GM08714 (cell line): ENCODE results near the gene CLIC3.

Source experiments
- H3K4me3 ChIP-seq: fragments of 200-500 bp; sonication (Bioruptor generic); 2 replicates; pipeline ENCODE4 v1.5.1; 2014; ENCODE audit warnings: mild to moderate bottlenecking, low read length, inconsistent platforms
- ZNF274 ChIP-seq: IDR thresholded peaks from 2 replicates; pipeline ENCODE4 v1.6.1; 2012; ENCODE audit warnings: mild to moderate bottlenecking, low read depth, low read length

The CLIC3 gene

GRCh38 chr9:137025517-137025966 is 29.2 kb upstream of the CLIC3 start:
- H3K4me3 ChIP-seq: no peak overlapping the region
- TF ChIP-seq ZNF274: no peak

DNA sequence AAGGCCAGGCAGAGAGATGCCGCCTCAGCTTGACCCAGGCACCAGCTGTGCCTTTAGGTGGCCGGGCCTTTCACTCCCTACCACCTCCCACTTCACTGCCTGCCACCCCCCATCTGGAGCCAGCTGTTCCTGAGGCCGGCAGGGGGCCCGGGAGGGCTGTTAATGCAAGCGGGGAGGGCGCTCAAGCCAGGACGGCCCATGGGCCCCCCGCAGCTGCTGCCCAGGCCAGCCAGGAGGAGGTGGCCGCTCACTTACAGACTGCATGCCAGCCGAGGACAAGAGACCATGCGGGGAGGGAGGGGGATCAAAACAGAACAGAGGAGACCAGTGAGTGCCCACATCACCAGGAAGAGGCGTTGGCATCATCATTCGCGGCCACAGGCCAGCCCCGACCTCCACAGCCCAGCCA is 27.2 kb upstream of the CLIC3 start:
- TF ChIP-seq ZNF274: no peak
- H3K4me3 ChIP-seq: no peak overlapping the region

- no peak for TF ChIP-seq ZNF274
Observed at GRCh38 chr9:137023157-137023556, 26.8 kb upstream of the CLIC3 start.

DNA sequence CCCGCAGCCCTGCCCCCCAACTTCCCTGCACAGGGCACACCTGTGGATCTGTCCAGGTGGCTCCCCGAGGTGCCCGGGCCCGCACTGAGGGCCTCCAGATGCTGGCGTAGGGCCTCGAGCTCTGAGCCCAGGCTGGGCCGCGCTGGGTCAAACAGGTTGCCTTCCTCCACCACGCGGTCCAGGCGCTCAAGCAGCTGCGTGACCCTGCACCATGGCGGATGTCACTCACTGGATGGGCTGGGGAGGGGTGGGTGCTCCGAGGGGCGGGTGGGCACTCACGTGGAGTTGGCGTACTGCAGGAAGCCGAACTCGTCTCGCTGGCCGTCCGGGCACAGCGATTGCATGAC is 26.3 kb upstream of the CLIC3 start:
- no peak for TF ChIP-seq ZNF274
- H3K4me3 ChIP-seq: no peak overlapping the region

More at GRCh38 chr9:137023157-137023556, 26.8 kb upstream of the CLIC3 start:
- no peak overlapping the region for H3K4me3 ChIP-seq

GRCh38 chr9:137021979-137022661 is 25.8 kb upstream of the CLIC3 start:
- no peak overlapping the region for H3K4me3 ChIP-seq
- TF ChIP-seq ZNF274: no peak

GRCh38 chr9:137021568-137021978 is 25.2 kb upstream of the CLIC3 start:
- no peak for TF ChIP-seq ZNF274
- H3K4me3 ChIP-seq: no peak overlapping the region

DNA sequence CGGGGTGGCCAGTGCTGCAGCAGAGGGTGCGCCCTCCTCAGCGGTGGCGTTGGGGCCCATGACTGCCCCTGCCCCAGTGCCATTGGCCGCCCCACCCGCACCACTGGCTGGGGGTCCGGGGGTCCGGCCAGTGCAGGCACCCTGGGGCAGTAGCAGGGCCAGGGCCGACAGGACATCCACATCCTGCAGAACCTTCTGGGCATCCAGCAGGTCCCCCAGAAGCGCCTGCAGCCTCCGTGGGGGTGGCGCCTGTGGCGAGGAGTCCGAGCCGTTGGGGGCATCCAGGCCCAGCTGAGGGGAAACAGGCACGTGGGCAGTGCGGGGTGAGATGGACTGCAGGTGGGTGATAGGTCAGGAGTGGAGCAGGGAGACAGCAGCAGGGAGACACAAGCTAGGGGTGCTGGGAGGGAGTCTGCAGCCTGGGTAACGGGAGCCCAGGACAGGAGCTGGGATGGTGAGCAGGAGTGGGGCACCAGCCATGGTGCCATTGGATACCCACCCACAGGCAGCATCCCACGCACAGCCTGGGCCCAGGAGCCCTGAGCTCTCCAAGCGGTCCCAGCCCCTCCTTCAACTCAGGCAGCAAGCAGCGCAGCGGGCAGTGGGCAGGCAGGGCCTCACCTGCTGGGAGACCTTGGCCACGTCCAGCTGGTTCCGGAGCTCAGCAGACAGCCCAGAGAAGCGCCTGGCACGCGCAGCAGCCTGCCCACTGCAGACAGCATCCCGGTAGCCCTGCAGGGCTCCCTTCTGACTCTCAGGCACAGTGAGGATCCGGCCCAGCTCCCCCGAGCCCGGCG is 24.6 kb upstream of the CLIC3 start:
- H3K4me3 ChIP-seq: no peak overlapping the region
- no peak for TF ChIP-seq ZNF274

DNA sequence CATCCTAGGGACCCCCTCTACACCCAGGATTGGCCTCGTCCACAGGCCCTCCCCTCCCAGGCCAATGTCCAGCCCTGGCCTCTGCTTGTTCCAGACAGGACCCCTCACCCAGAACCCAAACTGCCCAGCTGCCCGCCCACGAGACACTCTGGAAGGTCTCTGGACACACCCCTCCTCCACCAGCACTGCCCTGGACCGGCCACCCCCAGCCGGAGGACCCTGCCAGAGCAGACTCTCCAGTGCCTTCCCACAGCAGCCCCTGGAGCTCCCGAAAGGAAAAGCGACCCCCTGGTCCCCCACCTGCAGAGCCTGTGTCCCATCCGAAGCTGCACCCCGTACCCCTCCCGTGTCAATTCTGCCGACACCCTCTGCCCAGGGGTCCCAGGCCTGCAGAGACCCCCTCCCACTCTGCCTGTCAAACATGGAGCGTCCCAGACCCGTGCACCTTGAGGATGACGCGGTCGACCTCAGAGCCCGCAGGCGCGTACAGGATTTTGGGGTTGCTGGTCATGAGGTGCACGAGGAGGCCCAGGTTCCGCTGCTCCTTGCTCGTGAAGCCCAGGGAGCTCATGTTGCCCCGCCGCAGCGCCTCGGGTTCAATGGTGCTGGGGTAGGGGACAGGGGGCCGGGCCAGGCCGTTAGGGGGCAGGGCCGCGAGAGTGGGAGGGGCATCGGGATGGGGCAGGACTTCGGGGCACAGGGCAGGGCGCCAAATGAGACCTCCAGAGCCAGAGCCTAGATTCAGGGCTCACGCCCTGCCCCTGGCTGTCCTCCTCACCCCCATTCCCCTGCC is 23.7 kb upstream of the CLIC3 start:
- no peak for TF ChIP-seq ZNF274
- no peak overlapping the region for H3K4me3 ChIP-seq

DNA sequence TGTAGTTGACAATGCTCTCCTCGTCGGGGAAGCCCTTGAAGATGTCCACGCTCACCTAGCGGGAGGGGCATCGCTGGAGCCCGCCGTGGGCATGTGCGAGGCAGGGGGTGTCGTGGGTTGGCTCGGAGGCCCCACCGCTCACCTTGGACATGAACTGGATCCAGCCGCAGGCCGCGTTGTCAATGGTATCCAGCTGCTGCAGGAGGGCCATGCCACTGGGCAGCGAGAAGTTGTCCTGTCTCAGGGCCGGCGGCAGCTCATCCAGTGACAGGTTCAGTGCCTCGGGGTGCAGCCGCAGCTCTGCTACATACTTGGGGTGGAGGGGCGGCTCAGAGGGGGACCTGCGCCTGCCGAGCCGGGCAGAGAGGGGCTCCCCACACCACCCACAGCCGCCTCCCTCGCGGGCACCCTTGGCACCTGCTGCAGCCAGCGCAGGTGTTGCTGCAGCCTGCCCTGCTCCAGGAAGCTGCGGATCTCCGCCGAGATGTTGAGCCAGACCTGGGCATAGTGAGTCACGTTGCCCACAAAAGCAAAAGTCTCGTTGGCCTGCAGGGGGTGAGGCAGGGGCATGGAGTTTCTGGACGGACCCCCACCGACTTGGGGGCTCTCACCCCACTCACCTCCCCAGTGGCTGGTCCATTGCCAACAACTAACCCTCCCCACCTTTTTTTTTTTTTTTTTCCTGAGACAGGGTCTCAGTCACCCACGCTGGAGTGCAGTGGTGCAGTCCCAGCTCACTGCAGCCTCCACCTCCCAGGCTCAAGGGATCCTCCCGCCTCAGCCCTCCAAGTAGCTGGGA is 22.6 kb upstream of the CLIC3 start:
- no peak for TF ChIP-seq ZNF274
- H3K4me3 ChIP-seq: no peak overlapping the region

GRCh38 chr9:137017791-137018497 is 21.6 kb upstream of the CLIC3 start:
- no peak overlapping the region for H3K4me3 ChIP-seq
- no peak for TF ChIP-seq ZNF274

DNA sequence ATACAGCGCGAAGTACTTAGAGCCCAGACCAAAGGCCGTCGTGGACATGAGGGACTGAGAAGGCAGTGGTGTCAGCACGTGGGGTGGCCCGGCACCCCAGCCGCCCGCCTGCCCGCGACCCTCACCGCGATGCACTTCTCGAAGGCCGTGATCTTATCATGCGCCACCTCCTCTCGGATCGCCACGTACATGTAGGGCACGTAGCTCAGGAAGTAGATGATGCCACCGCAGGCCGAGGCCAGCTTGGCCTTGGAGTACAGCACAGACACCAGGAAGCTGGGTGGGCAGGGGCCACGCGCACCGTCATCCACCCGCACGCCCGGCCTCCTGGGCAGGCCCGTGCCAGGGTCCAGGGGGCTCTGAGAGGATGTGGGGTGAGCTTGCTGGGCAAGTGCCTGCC is 20.7 kb upstream of the CLIC3 start:
- H3K4me3 ChIP-seq: no peak overlapping the region
- no peak for TF ChIP-seq ZNF274

DNA sequence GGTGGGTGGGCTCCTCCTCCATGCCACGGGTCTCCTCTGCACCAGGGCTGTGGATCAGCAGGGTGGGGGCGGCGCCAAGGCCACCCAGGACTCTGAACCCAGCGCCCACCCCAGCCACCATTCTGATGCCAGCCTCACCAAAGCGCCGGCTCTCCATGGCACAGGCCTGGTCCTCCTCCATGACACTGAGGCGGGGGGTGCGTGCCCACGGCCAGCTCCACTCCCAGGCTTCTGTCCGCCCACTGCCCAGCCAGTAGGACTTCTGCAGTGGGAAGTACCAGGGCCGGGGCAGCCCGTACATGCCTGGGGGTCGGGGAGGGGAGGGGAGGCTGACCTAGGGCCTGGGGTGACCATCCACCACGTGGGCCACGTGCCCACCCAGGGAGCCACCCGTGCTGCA is 20.1 kb upstream of the CLIC3 start:
- H3K4me3 ChIP-seq: no peak overlapping the region
- TF ChIP-seq ZNF274: no peak

DNA sequence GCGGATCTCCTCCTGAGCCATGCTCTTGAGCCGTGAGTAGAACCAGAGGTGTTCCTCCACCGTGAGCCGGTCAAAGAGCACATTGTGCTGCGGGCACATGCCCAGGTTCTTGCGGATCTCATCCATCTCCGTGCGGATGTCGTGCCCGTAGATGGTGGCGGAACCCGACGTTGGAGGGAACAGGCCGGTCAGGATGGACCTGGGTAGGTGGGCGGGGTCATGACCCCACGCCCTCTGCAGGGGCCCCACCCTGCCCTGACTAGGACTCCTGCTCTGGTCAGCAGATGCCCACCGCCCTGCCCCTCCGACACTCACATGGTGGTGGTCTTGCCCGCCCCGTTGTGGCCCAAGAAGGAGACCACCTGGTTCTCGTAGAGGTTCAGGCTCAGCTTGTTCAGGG is 19.6 kb upstream of the CLIC3 start:
- no peak for TF ChIP-seq ZNF274
- no peak overlapping the region for H3K4me3 ChIP-seq
